CD4-positive, alpha-beta T cell treated with Interleukin-6 at 100 ng/mL for 8 hours (primary cell): ENCODE data around the gene CCDC43.
"Not testable (repeated sequence)": the region's sequence is repeated elsewhere in the genome, so short reads cannot be mapped to it uniquely, and the experiment has no call there.

Experiments used
- DNase-seq: peaks from one replicate; pipeline ENCODE4 v3.0.0-alpha.2; 2020; ENCODE audit warnings: mixed read lengths, low spot score

CCDC43 gene

DNA sequence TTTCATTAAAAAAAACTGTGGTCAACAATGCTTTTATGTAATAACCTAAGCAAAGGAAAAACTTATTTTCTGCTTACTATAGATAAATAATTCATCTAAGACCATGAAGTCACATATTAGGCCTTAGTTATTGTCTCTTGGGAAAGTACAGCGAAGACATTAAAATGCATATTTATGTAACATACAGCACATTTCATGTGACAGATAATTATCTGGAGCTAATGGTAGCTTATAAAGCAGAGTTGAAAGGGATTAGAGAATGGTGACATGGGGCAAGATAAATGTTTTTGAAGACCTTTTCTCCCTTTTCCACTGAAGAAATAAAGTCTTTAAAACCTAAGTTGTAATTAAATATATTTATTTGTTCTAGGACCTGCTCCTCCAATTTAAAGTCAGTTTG lies 23.6 kb downstream of the CCDC43 start:
- DNase-seq = no peak

DNA sequence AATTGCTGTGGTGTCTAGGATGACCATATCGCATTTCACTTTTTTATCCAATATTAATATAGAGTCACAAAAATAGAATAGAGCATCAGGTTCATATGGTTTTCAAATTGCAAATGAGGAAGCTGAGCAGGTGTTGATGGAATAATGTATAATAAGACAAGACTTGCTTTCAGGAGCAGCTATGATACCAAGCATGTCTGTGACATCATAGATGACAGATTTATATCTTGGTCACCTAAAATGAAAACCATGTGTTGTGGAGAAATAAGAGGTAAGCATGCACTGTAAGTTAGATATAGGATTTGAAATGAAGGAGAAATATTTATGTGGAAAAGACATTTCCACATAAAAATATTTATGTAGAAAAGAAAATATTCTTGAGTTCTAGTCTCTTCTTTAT lies 24.7 kb downstream of the CCDC43 start:
- DNase-seq = no peak

DNA sequence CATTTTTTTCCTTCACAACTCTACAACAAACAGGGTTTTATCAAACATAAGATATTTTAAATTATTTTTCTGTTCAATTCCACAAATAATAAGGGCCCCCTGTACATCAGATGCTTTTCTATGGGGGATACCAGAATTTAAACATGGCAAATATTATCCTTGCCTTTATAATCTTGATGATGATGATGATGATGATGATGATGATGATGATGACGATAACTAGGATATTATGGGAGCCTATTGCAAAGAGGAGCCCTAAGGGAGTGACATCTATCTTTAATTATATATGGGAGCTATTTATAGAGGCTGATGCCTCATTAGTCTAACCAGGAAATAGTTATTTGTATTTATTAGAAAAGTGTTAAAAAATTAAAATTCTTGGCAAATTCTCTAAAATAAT lies 26.5 kb downstream of the CCDC43 start:
- DNase-seq = no peak

- DNase-seq = no peak
Measured at GRCh38 chr17:44661835-44662234, 27.7 kb downstream of the CCDC43 start.

GRCh38 chr17:44655983-44656710 lies 33.4 kb downstream of the CCDC43 start, which contains the start of gene MEIOC:
TSS of gene MEIOC (plus strand) at chr17:44656468. CDS start at chr17:44656614, 146 bp downstream.
- DNase-seq = no peak

- no peak for DNase-seq
Measured at GRCh38 chr17:44653954-44654353, 35.6 kb downstream of the CCDC43 start.

DNA sequence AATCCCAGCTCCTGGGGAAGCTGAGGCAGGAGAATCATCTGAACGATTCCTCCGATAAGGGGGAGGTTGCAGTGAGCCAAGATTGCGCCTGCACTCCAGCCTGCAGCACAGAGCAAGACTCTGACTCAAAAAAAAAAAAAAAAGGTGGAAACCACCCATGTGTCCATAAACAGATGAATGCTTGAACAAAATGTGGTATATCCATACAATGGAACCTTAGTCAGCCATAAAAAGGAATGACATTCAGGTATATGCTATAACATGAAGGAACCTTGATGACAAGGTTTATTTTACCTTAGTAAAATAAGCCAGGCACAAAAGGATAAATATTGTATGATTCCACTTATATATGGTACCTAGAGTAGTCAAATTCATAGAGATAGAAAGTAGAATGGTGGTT lies 36.2 kb downstream of the CCDC43 start:
- no peak for DNase-seq

DNA sequence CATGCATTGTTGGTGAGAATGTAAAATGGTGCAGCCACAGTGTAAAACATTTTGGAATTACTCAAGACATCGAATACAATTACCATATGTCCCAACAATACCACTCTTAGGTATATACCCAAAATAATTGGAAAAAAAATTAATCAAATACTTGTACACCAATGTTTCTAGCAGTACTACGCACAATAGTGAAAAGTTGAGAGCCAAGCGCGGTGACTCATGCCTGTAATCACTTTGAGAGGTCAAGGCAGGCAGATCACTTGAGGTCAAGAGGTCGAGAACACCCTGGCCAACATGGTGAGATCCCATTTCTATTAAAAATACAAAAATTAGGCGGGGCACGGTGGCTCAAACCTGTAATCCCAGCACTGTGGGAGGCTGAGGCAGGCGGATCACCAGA lies 36.8 kb downstream of the CCDC43 start:
- DNase-seq = no peak

GRCh38 chr17:44651228-44651627 lies 38.3 kb downstream of the CCDC43 start:
- no peak for DNase-seq

DNA sequence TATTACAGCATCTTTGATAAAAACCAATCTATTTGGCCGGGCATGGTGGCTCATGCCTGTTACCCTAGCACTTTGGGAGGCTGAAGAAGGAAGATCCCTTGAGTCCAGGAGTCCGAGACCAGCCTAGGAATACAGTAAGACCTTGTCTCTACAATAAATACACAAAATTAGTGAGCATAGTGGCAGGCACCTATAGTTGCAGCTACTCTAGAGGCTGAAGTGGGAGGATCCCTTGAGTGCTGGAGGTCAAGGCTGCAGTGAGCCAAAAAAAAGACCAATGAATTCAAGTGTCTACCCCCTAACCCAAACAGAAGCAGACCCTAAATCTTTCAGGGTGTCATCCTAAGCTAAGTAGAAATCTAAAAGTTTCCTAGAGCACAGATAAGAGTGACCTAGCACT lies 40.6 kb downstream of the CCDC43 start:
- DNase-seq = no peak

DNA sequence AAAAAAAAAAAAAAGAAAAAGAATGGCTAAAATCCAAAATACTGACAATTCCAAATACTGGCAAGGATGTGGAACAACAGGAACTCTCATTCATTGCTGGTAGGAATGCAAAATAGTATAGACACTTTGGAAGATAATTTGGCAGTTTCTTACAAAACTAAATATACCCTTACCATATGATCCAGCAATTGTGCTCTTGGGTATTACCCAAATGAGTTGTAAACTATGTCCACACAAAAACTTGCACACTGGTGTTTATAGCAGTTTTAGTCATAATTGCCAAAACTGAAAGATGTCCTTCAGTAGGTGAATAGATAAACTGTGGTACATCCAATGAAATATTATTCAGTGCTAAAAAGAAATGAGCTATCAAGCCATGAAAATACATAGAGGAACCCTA lies 41.8 kb downstream of the CCDC43 start:
- no peak for DNase-seq

GRCh38 chr17:44646280-44646679 lies 43.3 kb downstream of the CCDC43 start:
- DNase-seq = no peak

DNA sequence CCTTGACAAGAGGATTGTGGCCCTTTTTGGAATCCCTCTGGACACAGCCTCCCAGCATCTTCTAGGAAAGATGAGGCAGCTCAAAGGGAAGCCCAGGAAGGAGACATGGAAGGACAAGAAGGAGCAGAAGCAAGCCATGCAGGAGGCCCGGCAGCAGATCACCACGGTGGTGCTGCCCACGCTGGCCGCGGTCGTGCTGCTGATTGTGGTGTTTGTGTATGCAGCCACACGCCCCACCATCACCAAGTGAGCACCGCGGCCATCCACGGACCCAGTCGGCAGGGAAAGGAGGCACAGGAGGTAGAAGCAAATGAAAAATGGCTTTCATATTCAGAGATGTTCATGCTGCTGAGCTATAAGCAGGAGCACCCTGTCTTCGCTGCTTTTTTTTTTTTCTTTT lies 44.2 kb downstream of the CCDC43 start:
- DNase-seq = no peak

GRCh38 chr17:44642834-44643233 lies 46.7 kb downstream of the CCDC43 start:
- no peak for DNase-seq

- DNase-seq = no peak
Measured at GRCh38 chr17:44637066-44637465, 52.5 kb downstream of the CCDC43 start.

DNA sequence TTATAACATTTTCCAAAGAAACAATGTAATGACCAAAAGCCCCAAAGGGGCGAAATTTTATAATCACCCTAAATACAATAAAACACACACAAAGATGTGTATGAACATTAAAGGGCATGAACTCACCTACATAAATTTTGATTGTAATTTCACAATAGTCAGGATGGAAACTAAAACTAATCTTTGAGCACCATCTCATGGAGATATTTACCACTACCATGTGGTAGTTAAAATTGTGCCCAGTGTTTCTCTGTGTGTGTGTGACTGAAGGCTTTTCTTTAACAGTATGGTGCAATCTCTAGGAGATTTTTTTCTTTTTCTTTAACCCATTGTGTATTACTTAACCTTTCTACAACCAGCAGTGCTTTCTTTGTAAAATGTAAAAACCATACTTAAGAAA lies 53.0 kb downstream of the CCDC43 start:
- DNase-seq = no peak

- DNase-seq = not testable (repeated sequence)
Measured at GRCh38 chr17:44634401-44634800, 55.2 kb downstream of the CCDC43 start.

GRCh38 chr17:44633998-44634397 lies 55.6 kb downstream of the CCDC43 start:
- DNase-seq = no peak

DNA sequence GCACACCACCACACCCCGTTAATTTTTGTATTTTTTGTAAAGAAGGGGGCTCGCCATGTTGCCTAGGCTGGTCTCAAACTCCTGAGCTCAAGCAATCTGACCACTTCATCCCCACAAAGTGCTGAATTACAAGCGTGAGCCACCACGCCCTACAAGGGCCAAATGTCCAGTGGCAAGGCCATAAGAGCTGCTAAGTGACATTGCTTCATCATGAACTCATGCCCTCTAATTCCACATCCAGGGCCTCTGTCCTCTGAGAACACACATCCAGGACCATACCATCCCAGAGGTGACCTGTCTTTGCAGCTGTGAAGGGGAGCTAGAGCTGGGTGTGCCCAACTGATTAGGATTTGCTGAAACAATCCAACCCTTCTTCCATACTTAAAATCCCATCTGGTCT lies 58.9 kb downstream of the CCDC43 start:
- DNase-seq = no peak

GRCh38 chr17:44629314-44629713 lies 60.3 kb downstream of the CCDC43 start:
- no peak for DNase-seq

DNA sequence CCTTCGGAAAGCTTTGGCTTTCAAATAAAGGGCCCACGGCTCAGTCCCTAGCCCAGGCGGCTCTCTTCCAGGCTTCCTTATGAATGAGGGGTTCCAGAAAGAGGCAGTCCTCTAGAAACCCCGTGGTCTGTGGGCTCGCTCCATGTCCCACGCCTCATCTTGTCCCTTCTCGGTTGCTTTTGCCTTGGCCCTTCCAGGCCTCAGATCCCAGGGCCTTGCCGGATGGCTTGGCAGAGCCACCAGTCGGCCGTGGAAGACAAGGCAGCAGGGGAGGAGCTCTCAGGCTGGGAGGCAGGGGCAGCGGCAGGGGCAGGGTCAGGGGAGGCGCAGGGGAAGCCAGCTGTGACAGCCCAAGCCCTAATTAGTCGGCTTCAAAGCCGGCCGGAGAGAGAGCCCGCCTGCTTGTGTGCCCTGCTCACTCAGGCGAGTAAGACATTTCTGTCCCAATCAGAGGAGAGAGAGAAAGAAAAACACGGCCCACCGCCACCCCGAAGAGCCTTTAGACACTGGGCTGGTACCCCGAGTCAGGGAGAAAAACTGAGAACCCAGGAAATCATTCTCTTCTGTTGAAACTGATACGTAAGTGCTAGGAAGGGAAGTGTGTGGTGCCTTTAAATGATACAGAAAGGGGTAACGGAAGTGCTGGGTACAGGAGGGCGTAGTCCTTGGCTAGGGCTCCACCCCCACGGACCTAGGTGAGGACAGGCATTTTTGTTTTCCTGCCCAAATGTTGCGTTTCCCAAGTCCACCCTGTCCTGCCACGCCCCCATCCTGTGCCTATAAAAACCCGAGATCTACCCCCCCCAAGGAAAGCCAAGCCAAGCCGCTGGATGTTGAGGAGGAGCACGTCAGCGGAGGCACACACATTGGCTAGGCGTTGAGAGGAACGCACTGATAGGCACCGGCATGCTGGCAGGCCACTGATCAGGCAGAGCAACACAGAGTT lies 61.1 kb downstream of the CCDC43 start:
- DNase-seq = no peak

GRCh38 chr17:44627513-44628242 lies 61.9 kb downstream of the CCDC43 start:
- DNase-seq = no peak
